Measurements from ENCODE around the gene MICALL1. TPM values are rescaled to one million over a fixed set of nuclear protein-coding genes. Genes with fewer than 3 reads are reported as not detected.
"Not testable (repeated sequence)": the region's sequence is repeated elsewhere in the genome, so short reads cannot be mapped to it uniquely, and the experiment has no call there.

MICALL1 gene
- total RNA-seq, 1 donor from 2014 or later = 55.1 TPM

GRCh38 chr22:37954686-37955085 is 48.6 kb downstream of the MICALL1 start:
- no peak for DNase-seq (ENCODE audit: low spot score)

- not testable (repeated sequence) for DNase-seq (ENCODE audit: low spot score)
These were observed 49.8 kb downstream of the MICALL1 start for GRCh38 chr22:37955825-37956397.

- DNase-seq (ENCODE audit: low spot score) = no peak
These were observed 51.1 kb downstream of the MICALL1 start for GRCh38 chr22:37957232-37957631.

GRCh38 chr22:37959231-37959825 is 53.2 kb downstream of the MICALL1 start:
- no peak for DNase-seq (ENCODE audit: low spot score)

GRCh38 chr22:37961062-37961461 is 55.0 kb downstream of the MICALL1 start:
- DNase-seq (ENCODE audit: low spot score) = no peak

GRCh38 chr22:37965940-37966664 is 60.0 kb downstream of the MICALL1 start:
- no peak for DNase-seq (ENCODE audit: low spot score)

GRCh38 chr22:37967147-37967546 is 61.0 kb downstream of the MICALL1 start:
- DNase-seq (ENCODE audit: low spot score) = no peak

GRCh38 chr22:37967637-37968451 is 61.7 kb downstream of the MICALL1 start:
- no peak for DNase-seq (ENCODE audit: low spot score)

- no peak for DNase-seq (ENCODE audit: low spot score)
These were observed 62.6 kb downstream of the MICALL1 start for GRCh38 chr22:37968452-37969251.

GRCh38 chr22:37970864-37971263 is 64.8 kb downstream of the MICALL1 start:
- no peak for DNase-seq (ENCODE audit: low spot score)

- DNase-seq (ENCODE audit: low spot score) = no peak
These were observed 65.7 kb downstream of the MICALL1 start for GRCh38 chr22:37971475-37972434.

- DNase-seq (ENCODE audit: low spot score) = no peak
These were observed 66.4 kb downstream of the MICALL1 start for GRCh38 chr22:37972527-37972926.

- no peak for DNase-seq (ENCODE audit: low spot score)
These were observed 67.4 kb downstream of the MICALL1 start for GRCh38 chr22:37973271-37974170.

- no peak for DNase-seq (ENCODE audit: low spot score)
These were observed 69.1 kb downstream of the MICALL1 start for GRCh38 chr22:37975153-37975552.

GRCh38 chr22:37976022-37976421 is 69.9 kb downstream of the MICALL1 start:
- DNase-seq (ENCODE audit: low spot score) = not testable (repeated sequence)

GRCh38 chr22:37976547-37976946 is 70.5 kb downstream of the MICALL1 start:
- no peak for DNase-seq (ENCODE audit: low spot score)

- no peak for DNase-seq (ENCODE audit: low spot score)
These were observed 73.7 kb downstream of the MICALL1 start for GRCh38 chr22:37979782-37980181.

- DNase-seq (ENCODE audit: low spot score) = peak; percentile 19
These were observed 75.3 kb downstream of the MICALL1 start for GRCh38 chr22:37981282-37982011.

Data from mucosa of gallbladder (tissue), 1 donor.